Esophagus muscularis mucosa (tissue), 4 donors: Measurements from ENCODE around the gene FXYD7. TPM values are rescaled to one million over a fixed set of nuclear protein-coding genes. Genes with fewer than 3 reads are reported as not detected.

ENCODE experiments used
- DNase-seq: peaks from one replicate; pipeline ENCODE4 v3.0.0-alpha.2; 2017; ENCODE audit errors: extremely low spot score
- H3K27ac ChIP-seq, 4 donors: fragments of 200-600 bp; sonication (generic); replicated peaks in 1 of 4; 1 replicate in 3 of 4; 2 replicates in 1 of 4; pipeline ENCODE4 v1.5.1; 2016 to 2019; ENCODE audit warnings: mild to moderate bottlenecking in 1 of 4
- H3K27me3 ChIP-seq, 4 donors: fragments of 200-600 bp; sonication (generic); one replicate each; pipeline versions ENCODE4 v1.5.1 to v1.6.0; 2016 to 2019
- H3K36me3 ChIP-seq, 4 donors: fragments of 200-600 bp; sonication (generic); one replicate each; pipeline ENCODE4 v1.5.1; 2016 to 2019
- H3K4me1 ChIP-seq, 4 donors: fragments of 200-600 bp; sonication (generic); one replicate each; pipeline ENCODE4 v1.5.1; 2016 to 2019
- H3K4me3 ChIP-seq, 4 donors: fragments of 200-600 bp; sonication (generic); 1 replicate in 2 of 4; 2 replicates in 2 of 4; pipeline ENCODE4 v1.5.1; 2016 to 2019; ENCODE audit warnings: mild to moderate bottlenecking in 4 of 4, moderate library complexity in 1 of 4
- H3K9me3 ChIP-seq, 4 donors: fragments of 200-600 bp; sonication (generic); 1 replicate in 3 of 4; 2 replicates in 1 of 4; pipeline ENCODE4 v1.5.1; 2016 to 2019
- EP300 ChIP-seq: sonication (generic); formaldehyde crosslinking; IDR thresholded peaks from one replicate; pipeline ENCODE4 v1.6.1; 2017; ENCODE audit warnings: antibody characterized with exemption
- POLR2A ChIP-seq: fragments of 450-650 bp; IDR thresholded peaks from one replicate; pipeline ENCODE4 v1.6.1; 2017; ENCODE audit warnings: antibody characterized with exemption, moderate library complexity, mild to moderate bottlenecking, low read depth
- POLR2AphosphoS5 ChIP-seq, 2 donors: sonication (generic); formaldehyde crosslinking; IDR thresholded peaks; one replicate each; pipeline ENCODE4 v1.6.1; 2017; ENCODE audit warnings: antibody characterized with exemption in 2 of 2
- WGBS: methylation state at CpG from one replicate; pipeline ENCODE4 v1.1.5; 2018; 5-methylcytosine and 5-hydroxymethylcytosine counted together
- intact Hi-C: fragments of 100-400 bp; cut with DNase I; formaldehyde crosslinking; loops from one replicate; pipeline ENCODE4 v1.15.1; 2023
- total RNA-seq, 4 donors: library from RNA; depleted of rRNA; stranded (reverse); fragments of >200 nt; gene quantifications; one replicate each; pipeline versions ENCODE4 v1.1.0 to v1.2.1, GENCODE V29; 2016
- TF ChIP-seq, protein P1 (sequence below), 3 experiments: fragments of 200-600 bp in 2 of 3; fragments of 450-650 bp in 1 of 3; sonication (generic) in 2 of 3; IDR thresholded peaks; one replicate each; pipeline ENCODE4 v1.5.1; 2017 to 2019; ENCODE audit warnings: antibody characterized with exemption in 3 of 3, mild to moderate bottlenecking in 2 of 3, moderate library complexity in 1 of 3

FXYD7 gene
- total RNA-seq, 4 donors from 2014 or later: 0.71 TPM; not detected in 3

DNA sequence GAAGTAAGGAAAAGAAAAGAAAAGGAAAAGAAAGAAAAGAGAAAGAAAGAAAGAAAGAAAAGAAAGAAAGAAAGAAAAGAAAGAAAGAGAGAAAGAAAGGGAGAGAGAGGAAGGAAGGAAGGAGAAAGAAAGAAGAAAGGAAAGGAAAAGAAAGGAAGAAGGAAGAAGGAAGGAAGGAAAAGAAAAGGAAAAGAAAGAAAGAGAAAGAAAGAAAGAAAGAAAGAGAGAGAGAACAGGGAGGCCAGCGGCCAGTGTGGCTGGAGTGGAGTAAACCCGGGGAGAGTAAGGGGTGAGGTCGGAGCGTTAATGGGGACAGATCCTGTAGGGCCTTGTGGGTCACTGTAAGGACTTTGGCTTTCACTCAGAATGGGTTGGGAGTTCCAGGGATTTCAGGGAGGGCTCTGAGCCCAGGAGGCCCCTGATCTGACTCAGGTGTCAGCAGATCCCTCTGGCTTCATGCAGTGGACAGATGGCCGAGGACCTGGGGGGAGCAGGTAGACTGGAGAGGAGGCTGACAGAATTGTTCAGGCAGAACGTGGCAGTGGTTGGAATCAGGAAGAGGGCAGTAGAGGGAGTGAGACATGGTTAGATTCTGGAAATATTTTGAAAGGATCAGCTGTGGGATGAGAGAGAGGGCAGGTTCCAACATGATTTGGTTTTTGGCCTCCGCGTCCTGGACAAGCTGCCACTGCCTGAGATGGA lies 47.2 kb upstream of the FXYD7 start:
- H3K4me3 ChIP-seq: no peak overlapping the region
- H3K27ac ChIP-seq: no peak overlapping the region
- 67% methylated on average over 8 of the region's 8 CpGs for WGBS
- TF ChIP-seq POLR2A (no peak), EP300 (no peak), POLR2AphosphoS5 (IDR thresholded peaks at IDR 0.05) (no peak)
- TF ChIP-seq, protein P1, sequence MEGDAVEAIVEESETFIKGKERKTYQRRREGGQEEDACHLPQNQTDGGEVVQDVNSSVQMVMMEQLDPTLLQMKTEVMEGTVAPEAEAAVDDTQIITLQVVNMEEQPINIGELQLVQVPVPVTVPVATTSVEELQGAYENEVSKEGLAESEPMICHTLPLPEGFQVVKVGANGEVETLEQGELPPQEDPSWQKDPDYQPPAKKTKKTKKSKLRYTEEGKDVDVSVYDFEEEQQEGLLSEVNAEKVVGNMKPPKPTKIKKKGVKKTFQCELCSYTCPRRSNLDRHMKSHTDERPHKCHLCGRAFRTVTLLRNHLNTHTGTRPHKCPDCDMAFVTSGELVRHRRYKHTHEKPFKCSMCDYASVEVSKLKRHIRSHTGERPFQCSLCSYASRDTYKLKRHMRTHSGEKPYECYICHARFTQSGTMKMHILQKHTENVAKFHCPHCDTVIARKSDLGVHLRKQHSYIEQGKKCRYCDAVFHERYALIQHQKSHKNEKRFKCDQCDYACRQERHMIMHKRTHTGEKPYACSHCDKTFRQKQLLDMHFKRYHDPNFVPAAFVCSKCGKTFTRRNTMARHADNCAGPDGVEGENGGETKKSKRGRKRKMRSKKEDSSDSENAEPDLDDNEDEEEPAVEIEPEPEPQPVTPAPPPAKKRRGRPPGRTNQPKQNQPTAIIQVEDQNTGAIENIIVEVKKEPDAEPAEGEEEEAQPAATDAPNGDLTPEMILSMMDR (IDR thresholded peaks at IDR 0.05): no peak
- DNase-seq: no peak
- intact Hi-C loops: no loop called here
- H3K9me3 ChIP-seq: no peaks in the 10 kb centered on the region
- no peaks in the 10 kb centered on the region for H3K36me3 ChIP-seq
- peaks cover 0 to 27% (median 5%) of the 10 kb centered on the region in 4 donors for H3K27me3 ChIP-seq
- H3K4me1 ChIP-seq: peaks cover 2 to 4% (median 2%) of the 10 kb centered on the region in 4 donors

DNA sequence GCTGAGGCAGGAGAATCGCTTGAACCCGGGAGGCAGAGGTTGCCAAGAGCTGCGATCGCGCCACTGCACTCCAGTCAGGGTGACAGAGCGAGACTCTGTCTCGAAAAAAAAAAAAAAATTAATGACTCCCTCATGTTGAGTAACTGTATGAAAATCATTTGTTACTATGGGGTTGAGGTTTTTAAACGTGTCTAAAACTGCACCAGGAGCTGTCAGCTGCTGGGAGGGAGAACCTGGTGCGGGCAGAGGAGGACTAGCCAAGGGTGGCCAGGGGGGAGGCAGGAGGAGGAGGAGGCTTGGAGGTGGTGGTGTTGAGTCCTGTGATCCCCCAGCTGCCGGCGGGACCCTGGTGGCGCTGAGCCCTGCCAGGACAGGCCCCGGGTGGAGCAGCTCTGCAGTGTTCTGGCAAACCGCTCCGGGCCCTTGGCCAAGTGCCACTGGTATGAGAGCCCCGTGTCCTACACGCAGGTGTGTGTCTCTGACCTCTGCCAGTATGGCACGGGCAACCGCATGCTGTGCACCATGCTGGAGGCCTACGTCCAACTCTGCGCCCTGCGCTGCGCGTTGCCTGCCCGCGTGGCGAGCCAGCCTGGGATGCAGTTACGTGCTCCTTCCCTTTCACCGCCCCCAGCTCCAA lies 44.5 kb upstream of the FXYD7 start:
- TF ChIP-seq POLR2A (no peak), EP300 (no peak), POLR2AphosphoS5 (IDR thresholded peaks at IDR 0.05) (no peak)
- TF ChIP-seq, protein P1 (IDR thresholded peaks at IDR 0.05): no peak
- Histone ChIP-seq H3K4me1 (no peaks in the 10 kb centered on the region), H3K36me3 (no peaks in the 10 kb centered on the region), H3K9me3 (no peaks in the 10 kb centered on the region), H3K4me3 (no peak overlapping the region), H3K27ac (no peak overlapping the region), H3K27me3 (peaks cover 0 to 7% (median 0%) of the 10 kb centered on the region in 4 donors)
- intact Hi-C loops: no loop called here
- WGBS: 75% methylated on average over 10 of the region's 29 CpGs
- no peak for DNase-seq

DNA sequence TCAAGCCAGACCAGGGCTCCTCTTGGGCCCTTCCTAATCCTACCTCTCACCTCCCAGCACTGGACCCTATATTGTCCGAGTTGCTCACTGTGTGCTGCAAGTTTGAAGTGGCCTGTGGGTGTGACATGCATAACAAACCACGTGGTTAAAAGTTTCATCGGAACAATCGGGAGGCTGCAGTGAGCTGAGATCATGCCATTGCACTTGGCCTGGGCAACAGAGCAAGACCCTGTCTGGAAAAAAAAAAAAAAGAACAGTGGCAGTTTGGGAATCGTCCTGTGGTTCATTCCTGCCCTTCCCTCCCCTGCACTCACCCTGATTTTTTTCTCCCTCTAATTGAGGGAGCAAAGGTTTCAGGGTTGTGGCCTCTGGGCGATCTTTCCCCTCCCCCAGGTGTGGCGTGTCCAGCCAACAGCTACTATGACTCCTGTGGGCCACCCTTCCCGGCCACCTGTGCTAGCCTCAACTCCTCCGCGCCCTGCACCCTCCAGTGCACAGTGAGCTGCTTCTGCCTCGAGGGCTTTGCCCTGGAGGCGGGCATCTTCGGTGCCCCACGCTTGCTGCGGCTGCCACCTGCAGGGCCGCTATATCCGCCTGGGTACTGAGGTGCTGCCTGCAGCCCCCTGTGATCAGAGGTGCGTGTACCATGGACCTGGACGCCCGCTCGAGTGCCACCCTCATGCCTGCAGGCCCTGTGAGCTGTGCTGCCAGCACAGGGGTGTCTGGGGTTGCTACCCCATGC lies 43.7 kb upstream of the FXYD7 start:
- Histone ChIP-seq H3K27ac (no peak overlapping the region), H3K9me3 (no peaks in the 10 kb centered on the region), H3K36me3 (no peaks in the 10 kb centered on the region), H3K27me3 (no peaks in the 10 kb centered on the region), H3K4me3 (no peak overlapping the region), H3K4me1 (no peaks in the 10 kb centered on the region)
- WGBS: 83% methylated on average over 15 of the region's 21 CpGs
- DNase-seq: no peak
- TF ChIP-seq POLR2AphosphoS5 (IDR thresholded peaks at IDR 0.05) (no peak), POLR2A (no peak), EP300 (no peak)
- TF ChIP-seq, protein P1 (IDR thresholded peaks at IDR 0.05): no peak
- intact Hi-C loops: no loop called here

DNA sequence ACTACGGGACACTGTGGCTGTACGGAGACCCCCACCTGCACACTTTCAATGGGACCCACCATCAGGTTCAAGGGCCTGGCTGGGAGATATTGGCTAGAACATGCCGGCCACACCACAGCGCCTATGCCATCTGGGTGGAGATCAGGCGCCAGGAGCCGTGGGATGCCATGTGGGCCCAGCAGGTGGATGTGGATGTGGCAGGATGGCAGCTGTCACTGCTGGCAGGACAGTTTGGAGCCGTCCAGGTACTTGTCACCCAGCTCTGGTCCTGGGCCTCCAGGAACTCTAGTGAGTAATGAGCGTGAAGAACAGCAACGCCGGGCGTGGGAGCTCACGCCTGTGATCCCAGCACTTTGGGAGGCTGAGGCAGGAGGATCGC lies 43.2 kb upstream of the FXYD7 start:
- Histone ChIP-seq H3K36me3 (no peaks in the 10 kb centered on the region), H3K27ac (no peak overlapping the region), H3K4me3 (no peak overlapping the region), H3K27me3 (no peaks in the 10 kb centered on the region), H3K4me1 (no peaks in the 10 kb centered on the region), H3K9me3 (no peaks in the 10 kb centered on the region)
- DNase-seq: no peak
- intact Hi-C loops: no loop called here
- 97% methylated on average over 6 of the region's 13 CpGs for WGBS
- TF ChIP-seq, protein P1 (IDR thresholded peaks at IDR 0.05): no peak
- TF ChIP-seq POLR2AphosphoS5 (IDR thresholded peaks at IDR 0.05) (no peak), POLR2A (no peak), EP300 (no peak)
